ENCODE results near the gene GPR78.

- TF ChIP-seq RFX5 (IDR thresholded peaks at IDR 0.05; ENCODE audit: low read length) (no peak), MEF2A (IDR thresholded peaks at IDR 0.05; ENCODE audit: borderline replicate concordance, low read depth) (no peak), RCOR1 (IDR thresholded peaks at IDR 0.05; ENCODE audit: low read length) (no peak), YY1 (IDR thresholded peaks at IDR 0.05; ENCODE audit: low read depth) (no peak), SMC3 (IDR thresholded peaks at IDR 0.05; ENCODE audit: low read depth, low read length) (no peak), MAX (IDR thresholded peaks at IDR 0.05; ENCODE audit: low read depth) (no peak), REST (IDR thresholded peaks at IDR 0.05; ENCODE audit: low read depth, low read length) (no peak), EZH2phosphoT487 (IDR thresholded peaks at IDR 0.05; ENCODE audit: borderline replicate concordance, low read depth) (no peak), ELF1 (IDR thresholded peaks at IDR 0.05) (no peak), TAF1 (IDR thresholded peaks at IDR 0.05; ENCODE audit: borderline replicate concordance, low read depth, low read length) (no peak), CHD2 (IDR thresholded peaks at IDR 0.05; ENCODE audit: low read length, partially characterized antibody) (no peak)
- TF ChIP-seq, protein P1, sequence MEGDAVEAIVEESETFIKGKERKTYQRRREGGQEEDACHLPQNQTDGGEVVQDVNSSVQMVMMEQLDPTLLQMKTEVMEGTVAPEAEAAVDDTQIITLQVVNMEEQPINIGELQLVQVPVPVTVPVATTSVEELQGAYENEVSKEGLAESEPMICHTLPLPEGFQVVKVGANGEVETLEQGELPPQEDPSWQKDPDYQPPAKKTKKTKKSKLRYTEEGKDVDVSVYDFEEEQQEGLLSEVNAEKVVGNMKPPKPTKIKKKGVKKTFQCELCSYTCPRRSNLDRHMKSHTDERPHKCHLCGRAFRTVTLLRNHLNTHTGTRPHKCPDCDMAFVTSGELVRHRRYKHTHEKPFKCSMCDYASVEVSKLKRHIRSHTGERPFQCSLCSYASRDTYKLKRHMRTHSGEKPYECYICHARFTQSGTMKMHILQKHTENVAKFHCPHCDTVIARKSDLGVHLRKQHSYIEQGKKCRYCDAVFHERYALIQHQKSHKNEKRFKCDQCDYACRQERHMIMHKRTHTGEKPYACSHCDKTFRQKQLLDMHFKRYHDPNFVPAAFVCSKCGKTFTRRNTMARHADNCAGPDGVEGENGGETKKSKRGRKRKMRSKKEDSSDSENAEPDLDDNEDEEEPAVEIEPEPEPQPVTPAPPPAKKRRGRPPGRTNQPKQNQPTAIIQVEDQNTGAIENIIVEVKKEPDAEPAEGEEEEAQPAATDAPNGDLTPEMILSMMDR (IDR thresholded peaks at IDR 0.05): no peak
These were observed 27.5 kb upstream of the GPR78 start for GRCh38 chr4:8552581-8553205.

Data from SK-N-SH (cell line).